Limb (tissue), 2 donors: Measurements from ENCODE around the gene UBQLN3.

ENCODE experiments used
- DNase-seq, 2 donors: peaks; one replicate each; pipeline ENCODE4 v3.0.0-alpha.2; 2016; ENCODE audit errors: extremely low spot score in 2 of 2

Gene UBQLN3

GRCh38 chr11:5505363-5506048 lies 4.3 kb downstream of the UBQLN3 start:
- DNase-seq = no peak

- no peak for DNase-seq
These were observed 5.3 kb downstream of the UBQLN3 start for GRCh38 chr11:5504403-5504921.

GRCh38 chr11:5500393-5500801 lies 9.4 kb downstream of the UBQLN3 start:
- DNase-seq = no peak

GRCh38 chr11:5499671-5500070 lies 10.1 kb downstream of the UBQLN3 start:
- DNase-seq = no peak

- DNase-seq = no peak
These were observed 20.0 kb downstream of the UBQLN3 start for GRCh38 chr11:5489576-5490357.

- DNase-seq = no peak
These were observed 20.9 kb downstream of the UBQLN3 start for GRCh38 chr11:5488798-5489399.

- no peak for DNase-seq
These were observed 21.4 kb downstream of the UBQLN3 start, which contains the start of gene OR52D1 for GRCh38 chr11:5488385-5488784. Gene OR52D1, plus strand, starts transcription at chr11:5488685. Its CDS starts 22 bp downstream, at chr11:5488707.

GRCh38 chr11:5486421-5486820 lies 23.3 kb downstream of the UBQLN3 start:
- no peak for DNase-seq

- no peak for DNase-seq
These were observed 23.8 kb downstream of the UBQLN3 start for GRCh38 chr11:5486003-5486402.

- DNase-seq = peak in 1 of 2 donors; percentile 15
These were observed 33.5 kb downstream of the UBQLN3 start for GRCh38 chr11:5476186-5476819.

GRCh38 chr11:5473921-5474320 lies 35.8 kb downstream of the UBQLN3 start:
- no peak for DNase-seq

- no peak for DNase-seq
These were observed 42.2 kb downstream of the UBQLN3 start for GRCh38 chr11:5467527-5467926.

- DNase-seq = no peak
These were observed 48.7 kb downstream of the UBQLN3 start for GRCh38 chr11:5460983-5461621.
